NCI-H345 treated with DMSO at 0.1 percent for 48 hours (cell line): ENCODE measurements around the gene NTN5.

Experiments
- DNase-seq: peaks from one replicate; lab custom pipeline; 2025; ENCODE audit not compliant: unreplicated experiment; lab: John Stamatoyannopoulos, UW

NTN5 gene

GRCh38 chr19:48631225-48631624 is 41.6 kb downstream of the NTN5 start:
- DNase-seq, result no peak

DNA sequence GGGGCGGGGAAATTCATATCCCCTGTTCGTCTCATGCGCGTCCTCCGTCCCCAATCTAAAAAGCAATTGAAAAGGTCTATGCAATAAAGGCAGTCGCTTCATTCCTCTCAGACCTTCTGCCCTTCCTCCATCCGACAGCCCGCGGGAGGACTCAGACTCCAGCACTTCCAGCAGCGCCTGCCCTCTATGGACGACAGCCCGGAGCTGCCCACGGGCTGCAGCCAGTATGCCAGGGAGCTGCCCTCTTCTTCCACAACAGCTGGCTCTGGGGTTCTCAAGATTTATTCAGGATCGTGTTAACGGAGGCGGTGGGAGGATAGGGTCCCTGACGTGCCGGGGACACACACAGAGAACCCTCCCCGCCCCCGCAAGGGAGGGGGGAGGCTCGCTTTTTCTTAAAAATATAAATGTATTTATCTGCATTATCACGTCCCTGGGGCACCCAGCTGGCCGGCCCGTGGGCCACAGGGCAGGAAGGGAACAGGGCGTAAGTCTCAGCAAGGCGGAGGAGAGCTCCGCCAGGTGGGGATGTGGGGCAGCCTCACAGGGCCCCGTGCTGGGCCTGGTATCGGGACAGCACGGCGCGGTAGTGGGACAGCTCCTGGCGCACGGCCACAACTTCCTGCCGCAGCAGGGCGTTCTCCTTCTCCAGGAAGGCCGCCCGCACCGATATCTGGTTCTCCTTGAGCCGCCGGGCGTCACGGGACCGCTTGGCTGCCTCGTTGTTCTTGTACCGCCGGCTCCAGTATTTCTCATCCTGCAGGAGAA is 42.3 kb downstream of the NTN5 start:
- DNase-seq, result no peak

- no peak for DNase-seq
Observed at GRCh38 chr19:48629599-48630295, 43.1 kb downstream of the NTN5 start.

GRCh38 chr19:48629297-48629598 is 43.6 kb downstream of the NTN5 start:
- DNase-seq, result no peak

DNA sequence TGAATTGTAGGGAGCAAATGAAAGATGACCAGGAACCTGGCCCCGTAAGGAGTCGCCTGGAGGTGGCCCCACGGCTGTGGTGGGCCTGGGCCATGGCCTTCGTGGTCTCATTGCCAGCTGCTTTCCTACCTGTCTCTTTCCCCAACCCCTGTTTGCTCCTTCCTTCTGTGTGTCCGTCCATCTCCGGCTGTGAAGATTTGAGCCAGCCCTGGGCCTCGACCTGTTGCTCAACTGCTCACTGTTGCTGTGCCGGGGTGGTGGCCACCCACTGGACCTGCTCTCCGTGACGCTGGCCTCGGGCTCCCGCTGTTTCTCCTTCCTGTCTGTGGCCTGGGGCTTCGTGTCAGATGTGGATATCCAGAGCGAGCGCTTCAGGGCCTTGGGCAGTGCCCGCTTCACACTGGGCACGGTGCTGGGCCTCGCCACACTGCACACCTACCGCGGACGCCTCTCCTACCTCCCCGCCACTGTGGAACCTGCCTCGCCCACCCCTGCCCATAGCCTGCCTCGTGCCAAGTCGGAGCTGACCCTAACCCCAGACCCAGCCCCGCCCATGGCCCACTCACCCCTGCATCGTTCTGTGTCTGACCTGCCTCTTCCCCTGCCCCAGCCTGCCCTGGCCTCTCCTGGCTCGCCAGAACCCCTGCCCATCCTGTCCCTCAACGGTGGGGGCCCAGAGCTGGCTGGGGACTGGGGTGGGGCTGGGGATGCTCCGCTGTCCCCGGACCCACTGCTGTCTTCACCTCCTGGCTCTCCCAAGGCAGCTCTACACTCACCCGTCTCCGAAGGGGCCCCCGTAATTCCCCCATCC is 44.1 kb downstream of the NTN5 start:
- no peak for DNase-seq

DNA sequence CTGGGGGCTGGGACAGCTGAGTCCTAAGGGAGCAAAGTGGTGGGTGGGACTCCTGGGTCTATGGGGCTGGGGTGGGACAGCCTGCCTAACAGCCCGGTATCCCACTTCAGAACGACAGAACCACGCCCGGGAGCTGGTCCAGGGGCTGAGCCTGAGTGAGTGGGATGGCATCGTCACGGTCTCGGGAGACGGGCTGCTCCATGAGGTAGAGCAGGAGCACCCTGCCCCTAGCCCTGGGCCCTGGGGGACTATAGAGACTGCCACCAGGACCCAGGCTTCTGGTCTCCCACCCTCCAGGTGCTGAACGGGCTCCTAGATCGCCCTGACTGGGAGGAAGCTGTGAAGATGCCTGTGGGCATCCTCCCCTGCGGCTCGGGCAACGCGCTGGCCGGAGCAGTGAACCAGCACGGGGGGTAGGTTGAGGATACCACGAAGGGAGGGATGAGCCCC is 44.9 kb downstream of the NTN5 start:
- DNase-seq, result no peak

- DNase-seq, result no peak
Observed at GRCh38 chr19:48627201-48627864, 45.5 kb downstream of the NTN5 start.

DNA sequence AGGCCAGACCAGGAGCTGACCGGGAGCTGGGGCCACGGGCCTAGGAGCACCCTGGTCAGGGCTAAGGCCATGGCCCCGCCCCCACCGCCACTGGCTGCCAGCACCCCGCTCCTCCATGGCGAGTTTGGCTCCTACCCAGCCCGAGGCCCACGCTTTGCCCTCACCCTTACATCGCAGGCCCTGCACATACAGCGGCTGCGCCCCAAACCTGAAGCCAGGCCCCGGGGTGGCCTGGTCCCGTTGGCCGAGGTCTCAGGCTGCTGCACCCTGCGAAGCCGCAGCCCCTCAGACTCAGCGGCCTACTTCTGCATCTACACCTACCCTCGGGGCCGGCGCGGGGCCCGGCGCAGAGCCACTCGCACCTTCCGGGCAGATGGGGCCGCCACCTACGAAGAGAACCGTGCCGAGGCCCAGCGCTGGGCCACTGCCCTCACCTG is 46.9 kb downstream of the NTN5 start:
- DNase-seq, result no peak

DNA sequence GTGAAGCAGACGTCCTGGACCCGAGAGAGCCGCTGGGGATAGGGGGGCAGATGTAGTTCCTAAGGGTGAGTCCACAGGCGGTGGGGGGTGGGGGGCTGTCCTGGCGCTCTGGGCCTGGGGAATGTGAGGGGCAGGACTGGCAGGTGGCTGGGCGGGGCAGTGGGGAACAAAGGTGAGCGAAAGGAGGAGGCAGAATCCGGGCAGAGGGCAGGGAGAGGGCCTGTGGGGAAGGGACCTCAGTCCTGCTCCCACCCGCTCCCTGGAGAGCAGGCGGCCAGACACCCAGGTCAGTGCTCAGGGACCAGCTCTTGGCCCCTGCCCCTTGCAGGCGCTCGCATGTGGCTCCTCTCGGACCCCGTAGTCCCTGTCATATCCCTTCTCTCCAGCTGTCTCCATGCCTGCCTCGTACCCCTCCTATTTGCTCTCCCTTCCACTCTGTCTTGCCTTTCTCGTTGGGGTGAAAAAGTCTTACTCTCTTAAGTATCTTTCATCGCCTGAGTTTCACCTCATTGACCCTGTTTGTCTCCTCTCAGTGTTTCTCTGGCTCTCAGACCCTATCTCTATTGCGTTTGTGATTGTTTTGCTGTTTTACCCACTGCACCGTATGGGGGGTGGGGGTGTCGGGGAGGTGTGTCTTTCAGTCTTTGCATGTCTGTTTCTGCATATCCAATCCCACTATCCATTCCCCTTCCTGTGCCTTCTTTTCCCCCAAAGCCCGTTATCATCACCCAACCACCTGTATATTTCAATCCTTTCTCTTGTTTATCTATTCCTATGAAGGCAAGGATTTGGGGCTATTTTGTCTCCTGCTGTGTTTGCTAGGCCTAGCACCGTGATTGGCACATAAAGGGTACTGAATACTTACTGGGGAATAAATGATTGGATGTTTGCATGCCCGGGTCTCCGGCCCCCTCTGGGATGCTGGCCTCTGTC is 47.8 kb downstream of the NTN5 start:
- no peak for DNase-seq

- DNase-seq, result peak; percentile 92
Observed at GRCh38 chr19:48624067-48624594, 48.7 kb downstream of the NTN5 start.

DNA sequence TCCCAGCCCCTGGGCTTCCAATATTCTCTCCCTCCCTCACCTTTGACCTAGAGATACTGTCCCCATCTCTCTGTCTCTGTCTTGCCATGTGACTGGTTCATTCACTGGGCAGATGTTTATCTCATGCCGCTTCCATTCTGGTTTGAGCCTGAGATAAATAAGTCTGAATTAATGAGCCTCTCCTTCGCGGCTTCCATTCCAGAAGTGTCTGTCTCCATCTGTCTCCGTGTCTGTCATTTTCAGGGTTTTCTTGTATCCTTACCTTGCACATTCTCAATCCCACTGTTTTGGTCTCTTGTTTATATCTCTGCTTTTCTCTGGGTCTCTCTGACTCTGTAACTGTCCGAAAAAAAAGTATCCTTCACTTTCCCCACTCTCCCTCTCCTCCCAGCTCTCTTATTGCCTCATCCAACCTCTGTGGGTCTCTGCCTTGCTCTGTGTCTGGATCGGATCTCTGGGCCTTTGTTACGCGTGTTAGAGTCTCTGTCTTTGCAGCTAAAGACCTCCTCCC is 49.2 kb downstream of the NTN5 start:
- DNase-seq, result no peak

DNA sequence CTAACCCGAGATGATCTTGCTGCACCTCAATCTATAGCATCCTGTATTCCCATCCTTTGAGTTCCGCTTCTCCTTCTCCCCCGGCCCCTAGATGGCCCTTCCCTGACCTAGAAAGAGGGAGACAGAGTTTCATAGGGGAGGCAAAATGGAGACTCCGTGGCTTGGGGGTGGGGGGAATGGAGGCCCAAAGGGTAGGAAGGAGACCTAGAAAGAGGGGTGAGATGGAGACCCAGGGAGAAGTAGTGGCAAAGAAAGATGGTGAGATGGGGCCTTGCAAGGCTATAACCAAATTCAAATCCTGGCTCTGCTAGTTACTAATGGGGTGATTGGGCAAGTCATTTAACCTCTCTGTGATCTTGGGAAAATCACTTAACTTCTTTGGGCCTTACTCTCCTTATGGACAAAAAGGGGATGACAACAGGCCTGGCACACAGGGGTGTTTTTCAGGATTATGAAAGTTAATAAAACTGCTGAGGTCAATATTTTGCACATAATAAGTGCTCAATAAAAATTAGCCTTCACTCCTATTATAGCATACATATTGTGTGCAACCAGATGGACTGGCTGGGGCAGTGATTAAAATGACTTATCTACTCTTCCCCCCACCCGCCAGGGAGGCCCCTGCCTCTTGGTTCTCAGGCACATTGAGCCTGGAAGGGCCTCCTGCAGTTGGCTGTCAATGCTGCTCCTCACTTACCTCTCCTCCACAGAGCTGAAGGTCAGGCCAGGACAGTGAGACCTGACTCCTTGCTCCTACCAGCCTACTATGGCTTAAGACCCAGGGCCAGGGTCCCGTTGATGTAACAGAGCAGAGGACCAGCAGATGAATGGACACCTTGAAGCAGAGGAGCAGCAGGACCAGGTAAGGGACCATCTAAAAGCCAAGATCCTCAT is 52.9 kb downstream of the NTN5 start:
- no peak for DNase-seq

DNA sequence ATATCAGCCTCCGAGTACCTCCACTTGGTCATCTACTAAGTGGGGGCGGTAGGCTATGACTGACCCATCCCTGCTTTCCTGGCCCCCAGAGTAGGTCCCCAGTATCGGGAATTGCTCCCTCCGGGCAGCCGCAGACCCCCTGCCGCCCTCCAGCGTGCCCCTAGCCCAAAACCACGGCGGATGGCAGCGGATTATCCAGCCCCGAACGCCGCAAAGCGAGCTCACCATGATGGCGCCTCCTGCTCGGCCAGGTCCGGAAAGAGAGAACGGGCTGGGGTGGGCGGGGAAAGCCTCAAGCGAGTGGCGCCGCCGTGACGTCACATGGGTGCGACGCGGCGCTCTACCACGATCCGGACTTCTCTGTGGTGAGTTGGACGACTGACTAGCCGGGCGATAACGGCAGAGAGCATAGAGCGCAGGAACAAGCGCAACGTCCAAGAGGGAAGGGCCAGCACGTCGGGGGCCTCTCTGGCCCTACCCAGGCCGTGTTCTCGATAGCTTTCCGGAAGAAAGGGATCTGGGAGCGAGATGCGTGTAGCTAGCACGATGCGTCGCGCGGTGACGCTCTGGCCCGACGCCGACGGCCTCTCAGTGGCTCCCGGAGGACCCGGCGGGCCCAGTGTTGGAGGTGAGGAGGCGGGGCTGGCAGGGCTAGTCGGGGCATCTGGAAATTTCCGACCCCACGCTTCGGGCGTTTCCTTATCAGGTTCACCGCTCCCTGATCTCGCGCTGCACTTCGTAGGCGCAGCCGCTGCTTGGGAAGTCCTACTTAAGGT is 53.7 kb downstream of the NTN5 start, which contains the start of the genes RPL18 and SPHK2:
TSS of gene RPL18 (minus strand) at position 263 of the 776 bp plus-strand sequence. CDS start at position 228, 35 bp downstream.
TSS of gene SPHK2 (plus strand) at position 591 of the 776 bp plus-strand sequence. CDS start 1,009 bp downstream, outside the sequence.
- peak; percentile 92 for DNase-seq

GRCh38 chr19:48618278-48618915 is 54.4 kb downstream of the NTN5 start:
- DNase-seq, result no peak

DNA sequence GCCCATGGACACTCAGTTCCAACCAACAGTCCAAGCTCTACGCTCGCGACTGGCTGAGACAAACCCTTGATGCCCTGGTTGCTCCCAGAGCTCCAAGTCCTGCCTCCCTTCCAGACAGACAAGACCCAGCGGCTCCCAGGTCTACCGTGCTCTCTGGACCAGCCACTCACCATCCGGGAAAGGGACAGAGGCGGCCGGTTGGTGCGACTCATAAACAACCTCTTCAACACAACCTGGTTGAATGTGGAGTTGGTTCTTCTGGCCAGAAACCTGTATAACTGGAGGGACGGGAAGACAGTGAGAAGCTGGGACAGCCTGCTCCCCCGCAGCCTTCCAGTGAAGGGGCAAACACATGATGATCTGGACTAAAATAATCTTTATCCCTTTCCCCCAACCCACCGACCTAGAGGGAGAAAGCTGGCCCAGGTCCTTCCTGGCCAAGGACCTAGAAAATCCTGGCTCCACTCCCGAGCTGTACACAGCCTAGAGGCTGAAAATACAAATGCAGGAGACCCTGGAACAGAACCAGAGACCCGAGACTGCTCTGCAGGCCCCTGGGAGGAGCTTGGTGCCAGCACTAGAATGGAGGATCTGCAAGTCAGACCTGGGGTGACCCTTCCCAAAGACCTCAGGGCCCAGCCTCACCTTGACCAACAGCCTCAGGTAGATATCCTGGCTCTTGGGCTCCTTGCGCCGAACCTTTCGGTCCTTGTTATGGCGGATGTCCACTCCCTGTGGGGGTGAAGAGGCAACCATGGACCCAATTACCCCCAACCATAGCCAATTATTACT is 55.5 kb downstream of the NTN5 start:
- no peak for DNase-seq

GRCh38 chr19:48616491-48617056 is 56.2 kb downstream of the NTN5 start:
- no peak for DNase-seq
